IPS-NIHi11 (cell line): ENCODE measurements around the gene MAB21L4.
A peak's percentile ranks its signal among the peaks of the same experiment; 100 is the strongest.

Source experiments
- DNase-seq: peaks from one replicate; pipeline ENCODE4 v3.0.0; 2012; ENCODE audit warnings: mixed read lengths, low spot score

Gene MAB21L4

DNA sequence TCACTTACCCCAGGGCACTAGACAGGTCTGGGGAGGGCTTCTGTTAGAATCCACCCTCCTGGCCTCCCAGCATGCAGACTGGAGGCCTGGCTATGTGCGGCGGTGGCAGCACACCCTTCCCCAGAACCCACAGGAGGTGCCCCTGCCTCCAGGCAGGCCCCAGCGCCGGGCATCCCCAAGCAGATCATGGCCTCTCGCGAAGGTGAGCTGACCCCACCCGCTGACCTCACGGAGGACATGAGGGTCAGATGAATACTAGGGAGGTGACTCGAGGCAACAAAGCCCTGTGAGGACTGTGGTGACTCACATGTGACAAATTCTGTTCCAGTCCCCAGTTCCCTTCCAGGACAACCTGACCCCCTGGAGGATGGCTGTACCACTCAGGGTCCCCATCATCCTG, 1.9 kb downstream of the MAB21L4 start:
- DNase-seq = no peak

DNA sequence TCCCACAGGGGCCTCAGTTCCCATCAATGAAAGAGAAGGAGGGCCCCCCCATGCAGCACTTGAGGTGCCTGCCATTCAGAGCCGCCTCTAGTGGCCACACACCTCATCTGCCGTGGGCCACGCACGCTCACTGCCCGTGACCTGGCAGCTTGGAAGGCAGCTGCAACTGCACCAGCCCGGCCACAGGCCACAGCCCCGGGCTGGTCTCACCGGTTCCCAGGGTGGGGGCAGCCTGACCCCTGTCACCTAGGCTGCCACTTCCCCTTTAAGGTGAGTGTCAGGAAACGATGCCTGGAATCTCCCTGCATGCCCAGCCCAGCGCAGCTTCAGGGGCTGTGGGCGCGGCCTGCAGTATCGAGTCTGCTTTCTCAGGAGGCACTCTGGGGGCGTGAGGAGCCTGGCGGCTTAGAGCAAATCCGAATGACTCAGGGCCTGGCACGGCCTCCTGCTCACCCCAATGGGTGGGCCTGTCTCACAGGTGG, 2.6 kb downstream of the MAB21L4 start:
- peak; percentile 86 for DNase-seq

DNA sequence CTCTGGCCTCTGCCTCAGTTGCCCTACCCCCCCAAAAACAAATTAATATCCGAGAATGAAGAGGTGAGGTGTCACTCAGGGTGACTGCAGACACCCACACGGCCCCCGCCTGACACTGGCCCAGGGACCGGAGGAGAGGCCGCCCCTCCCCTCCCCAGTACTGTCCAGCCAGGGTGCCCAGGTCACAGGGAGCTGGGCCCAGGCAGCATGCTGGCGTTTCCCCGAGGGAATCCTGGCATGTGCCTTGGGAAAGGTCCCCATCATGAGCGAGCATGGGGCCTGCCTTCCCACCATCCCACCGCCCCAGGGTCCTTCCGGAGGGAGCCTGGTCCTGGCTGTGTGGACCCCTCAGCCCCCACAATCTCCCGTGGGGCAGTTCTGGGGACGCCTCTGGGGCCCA, 3.0 kb downstream of the MAB21L4 start:
- no peak for DNase-seq

DNA sequence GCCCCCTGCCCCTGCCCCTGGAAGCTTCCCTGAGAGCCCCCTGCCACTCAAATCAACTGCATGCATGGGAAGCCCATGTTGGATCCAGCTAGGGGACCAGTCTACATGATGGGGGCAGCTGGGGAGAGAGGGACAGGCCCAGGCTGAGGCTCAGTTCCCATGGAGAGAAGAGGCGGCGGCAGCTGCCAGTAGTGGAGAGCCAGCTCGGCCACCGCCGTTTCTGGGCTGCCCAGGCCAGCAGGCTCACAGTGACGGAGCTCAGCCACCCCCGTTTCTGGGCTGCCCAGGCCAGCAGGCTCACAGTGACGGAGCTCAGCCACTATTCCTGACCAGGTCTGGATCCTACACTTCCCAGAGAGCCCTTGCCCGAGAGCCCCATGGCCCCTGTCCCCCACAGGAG, 3.6 kb downstream of the MAB21L4 start:
- DNase-seq = no peak

DNA sequence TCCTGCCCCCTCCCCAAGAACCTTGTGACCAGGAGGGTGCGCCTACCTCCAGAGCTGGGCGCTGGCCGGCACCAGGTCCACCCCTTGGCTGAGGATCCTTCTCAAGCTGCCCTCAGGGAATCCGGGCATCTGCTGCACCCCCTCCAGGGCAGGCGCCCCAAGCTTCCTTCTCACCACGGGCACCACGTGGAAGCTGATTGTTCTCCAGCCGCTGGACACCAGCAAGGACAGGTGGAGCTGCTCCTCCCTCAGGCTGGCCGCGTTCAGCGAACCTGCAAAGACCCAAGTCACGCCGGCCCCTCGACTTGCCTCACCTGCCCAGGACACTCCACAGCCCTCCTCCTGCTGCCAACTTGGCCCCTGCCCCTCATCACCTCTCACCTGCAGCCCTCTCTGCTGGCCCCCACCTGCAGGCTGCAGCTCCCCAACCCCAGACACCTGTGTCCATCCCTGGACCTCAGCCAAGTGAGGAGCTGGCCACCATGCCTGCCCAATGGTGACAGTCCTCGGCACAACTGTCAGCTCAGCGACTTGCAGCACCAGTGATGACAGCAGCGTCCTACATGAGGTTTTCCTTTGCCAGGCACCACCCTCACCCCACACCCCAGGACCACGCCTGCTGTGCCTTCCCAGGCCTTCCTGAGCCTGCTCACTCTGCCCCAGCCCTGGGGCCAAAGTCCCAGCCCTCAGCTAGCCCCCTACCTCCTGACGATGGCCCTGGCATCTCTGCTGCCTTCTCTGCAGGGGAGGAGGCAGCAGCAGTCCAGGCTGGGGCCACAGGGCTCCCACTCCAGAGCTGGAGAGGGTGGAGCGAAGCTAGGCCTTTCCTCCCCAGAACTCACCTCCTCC, 4.2 kb downstream of the MAB21L4 start:
- no peak for DNase-seq

DNA sequence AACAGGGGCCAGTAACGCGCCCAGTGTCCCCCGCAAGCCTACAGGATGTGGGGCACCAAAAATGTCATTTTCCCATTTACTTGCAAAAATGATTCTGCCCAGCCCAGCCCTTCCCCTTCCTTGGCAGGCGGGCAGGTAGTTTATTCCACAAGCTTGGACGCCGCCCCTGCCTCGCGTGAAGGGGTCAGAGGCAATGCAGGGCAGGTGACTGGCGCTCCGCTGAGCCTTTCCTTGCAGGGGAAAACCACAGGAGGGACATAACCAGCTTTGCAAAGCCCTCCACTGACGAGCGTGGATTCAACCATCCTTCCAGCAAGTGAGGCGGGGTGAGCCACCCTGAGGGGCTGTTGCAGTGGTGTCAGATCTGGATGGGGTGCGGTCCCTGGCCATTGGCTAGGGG, 5.3 kb downstream of the MAB21L4 start:
- no peak for DNase-seq

DNA sequence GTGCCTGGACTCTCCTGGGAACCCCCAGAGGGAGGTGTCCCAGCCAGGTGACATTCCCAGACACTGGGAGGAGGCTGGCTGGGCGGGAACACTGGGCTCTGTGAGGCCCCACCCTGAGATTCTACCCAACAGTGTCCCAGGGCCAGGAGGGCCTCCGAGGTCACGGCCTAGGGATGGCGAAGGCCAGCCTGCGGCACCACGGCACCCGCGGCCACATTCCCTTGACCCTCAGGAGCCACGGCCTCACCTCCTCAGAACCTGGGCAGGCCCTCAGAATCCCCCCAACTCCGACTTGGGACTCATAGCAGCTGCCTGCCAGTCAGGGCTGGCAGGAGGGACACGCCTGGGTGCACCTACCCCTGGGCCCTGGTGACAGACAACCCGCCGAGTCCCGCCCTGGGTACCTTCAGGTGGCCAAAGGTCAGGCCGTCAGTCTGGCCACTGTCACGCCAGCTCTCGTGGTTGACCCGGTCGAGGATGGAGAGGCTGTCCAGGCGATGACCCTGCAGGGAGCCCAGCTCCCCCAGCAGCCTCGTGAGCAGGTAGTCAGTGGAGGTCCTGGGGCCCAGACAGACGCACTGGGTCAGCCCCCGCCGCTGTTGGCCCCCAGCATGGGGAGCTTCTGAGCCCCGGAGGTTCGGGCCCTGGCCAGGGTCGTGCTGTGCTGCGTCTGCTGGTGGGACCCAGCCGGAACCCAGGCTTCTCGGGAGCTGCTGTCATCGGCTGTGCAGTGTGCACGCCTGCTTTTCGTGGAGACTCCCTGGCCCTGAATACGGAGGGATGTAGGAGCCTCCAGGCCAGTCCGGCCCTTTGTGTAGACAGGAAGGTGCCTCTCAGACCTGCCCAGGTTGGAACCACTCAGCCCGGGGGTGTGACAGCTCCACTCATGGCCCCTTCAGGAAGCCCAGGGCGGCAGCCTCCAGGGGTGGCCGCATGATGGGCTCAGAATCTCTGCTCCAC, 6.1 kb downstream of the MAB21L4 start:
- DNase-seq = no peak

DNA sequence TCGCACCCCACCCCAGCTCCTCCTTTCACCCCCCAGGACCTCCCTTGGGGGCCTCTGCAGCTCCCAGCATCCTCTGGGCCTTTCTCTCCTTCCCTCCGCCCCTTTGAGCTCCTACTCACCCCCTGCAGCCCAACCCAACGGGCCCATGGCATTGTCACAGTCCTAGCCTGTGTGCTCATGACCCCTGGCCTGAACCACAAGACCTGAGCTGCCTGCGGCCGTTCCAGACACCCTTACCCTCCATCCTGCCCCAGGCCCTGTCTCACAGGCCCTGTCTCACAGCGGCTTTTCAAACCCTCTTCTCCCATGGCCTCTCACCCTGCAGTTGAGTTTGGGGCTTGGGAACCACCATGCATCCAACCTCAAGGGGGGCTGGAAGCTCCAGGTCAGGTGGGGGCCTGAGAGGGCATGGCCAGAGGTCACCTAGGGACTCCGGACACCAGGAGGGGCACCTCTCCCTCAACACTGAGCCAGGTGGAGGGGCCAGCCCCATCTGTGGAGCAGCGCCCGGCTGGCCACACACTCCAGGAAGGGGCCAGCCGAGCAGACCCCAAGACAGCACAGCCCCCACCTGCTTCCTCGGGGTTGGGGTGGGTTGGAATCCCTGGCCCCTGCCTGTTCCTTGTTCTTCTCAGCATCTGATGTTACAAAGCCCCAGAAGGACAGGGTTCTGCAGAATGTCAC, 6.9 kb downstream of the MAB21L4 start:
- no peak for DNase-seq

DNA sequence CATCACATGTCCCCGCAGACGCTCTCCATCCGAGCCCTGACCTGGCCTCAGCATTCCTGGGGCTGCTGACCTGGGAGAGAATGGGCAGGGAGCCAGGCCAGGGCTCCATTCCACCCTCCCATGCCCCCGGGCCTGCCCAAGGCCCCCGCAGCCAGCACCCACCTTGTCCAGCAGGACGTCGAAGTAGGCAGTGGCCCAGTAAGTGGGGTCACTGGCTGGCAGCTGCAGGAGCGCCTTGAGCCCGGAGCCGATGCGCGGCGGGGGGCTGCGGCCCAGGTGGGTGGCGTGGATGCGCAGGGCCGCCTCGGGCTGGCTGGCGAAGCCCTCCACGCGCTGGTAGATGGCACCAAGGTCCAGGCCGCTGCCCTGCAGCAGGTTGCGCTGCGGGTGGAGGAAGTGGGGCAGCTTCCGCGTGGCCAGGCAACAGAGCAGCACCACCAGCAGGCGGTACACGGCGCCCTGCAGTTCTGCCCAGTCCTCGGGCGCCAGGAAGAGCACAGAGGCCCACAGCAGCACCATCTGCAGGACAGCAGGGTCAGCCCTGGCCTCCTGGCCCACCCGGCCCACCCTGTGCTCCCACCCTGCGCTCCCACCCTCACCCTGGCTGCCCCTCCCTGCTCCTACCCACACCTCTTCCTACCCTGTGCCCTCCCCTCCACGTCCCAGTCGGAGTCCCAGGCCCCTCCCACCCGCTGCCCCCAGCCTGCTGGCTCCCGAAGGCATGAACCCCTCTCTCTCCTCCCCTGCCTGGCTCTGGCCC, 7.6 kb downstream of the MAB21L4 start:
- peak; percentile 72 for DNase-seq

DNA sequence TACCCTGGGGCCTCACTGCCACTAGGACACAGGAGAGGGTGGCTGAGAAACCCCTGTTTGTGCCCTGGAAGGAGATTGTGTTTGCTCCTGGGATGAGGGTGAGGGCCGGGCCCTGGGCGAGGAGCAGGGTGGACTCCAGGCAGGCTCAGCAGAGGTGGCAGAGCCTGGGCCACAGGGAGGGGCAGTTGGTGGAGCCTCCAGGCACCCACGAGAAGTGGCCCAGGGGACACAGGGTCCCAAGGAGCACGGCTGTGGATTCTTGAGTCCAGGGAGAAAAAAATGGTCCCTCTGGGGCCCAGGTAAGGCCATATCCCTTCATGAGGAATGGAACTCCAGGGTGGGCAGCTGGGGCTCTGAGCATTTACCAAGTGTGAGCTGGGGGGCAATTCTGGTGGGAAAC, 8.3 kb downstream of the MAB21L4 start:
- no peak for DNase-seq

DNA sequence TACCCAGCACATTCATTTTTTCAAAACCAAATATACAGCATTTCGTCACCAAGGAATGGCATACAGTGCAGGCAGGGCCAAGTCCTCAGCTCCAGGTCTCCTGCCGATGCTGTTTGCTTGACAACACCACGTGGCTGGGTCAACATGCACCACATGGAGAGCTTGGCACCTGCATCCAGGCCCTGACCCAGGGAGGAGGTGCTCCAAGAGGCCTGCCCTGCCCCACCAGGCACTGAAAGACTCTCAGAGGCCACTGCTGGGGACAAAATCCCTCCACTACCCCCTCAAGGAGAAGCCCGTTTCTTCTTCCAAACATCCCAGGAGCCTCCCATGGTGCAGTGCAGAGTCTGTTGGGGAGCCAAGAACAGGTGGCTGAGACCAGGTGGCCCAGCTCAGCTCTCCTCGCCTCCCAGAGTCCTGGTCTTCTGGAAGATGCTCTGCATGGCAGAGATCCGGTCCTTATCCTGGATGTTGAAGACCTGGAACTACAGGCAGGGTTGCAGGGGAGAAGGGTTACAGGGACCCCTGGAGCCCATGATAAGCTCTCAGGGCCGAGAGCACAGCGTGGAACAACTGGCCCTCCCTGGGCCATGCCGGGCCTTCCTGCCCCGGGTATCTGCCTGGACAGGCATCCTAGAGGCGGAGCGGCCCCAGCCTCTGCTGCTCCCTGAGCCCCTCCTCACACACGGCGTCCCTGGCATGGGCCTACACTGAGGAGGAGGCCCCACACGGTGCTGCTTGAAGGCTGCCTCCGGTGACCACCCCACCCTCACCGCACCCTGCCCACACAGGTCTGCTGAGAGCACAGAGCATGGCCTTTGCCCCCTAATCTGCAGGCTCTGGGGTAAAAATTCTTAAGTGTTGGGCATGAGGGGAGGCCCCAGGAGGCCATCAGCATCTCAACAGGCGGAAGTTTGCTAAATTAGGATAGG, 9.0 kb downstream of the MAB21L4 start:
- no peak for DNase-seq

DNA sequence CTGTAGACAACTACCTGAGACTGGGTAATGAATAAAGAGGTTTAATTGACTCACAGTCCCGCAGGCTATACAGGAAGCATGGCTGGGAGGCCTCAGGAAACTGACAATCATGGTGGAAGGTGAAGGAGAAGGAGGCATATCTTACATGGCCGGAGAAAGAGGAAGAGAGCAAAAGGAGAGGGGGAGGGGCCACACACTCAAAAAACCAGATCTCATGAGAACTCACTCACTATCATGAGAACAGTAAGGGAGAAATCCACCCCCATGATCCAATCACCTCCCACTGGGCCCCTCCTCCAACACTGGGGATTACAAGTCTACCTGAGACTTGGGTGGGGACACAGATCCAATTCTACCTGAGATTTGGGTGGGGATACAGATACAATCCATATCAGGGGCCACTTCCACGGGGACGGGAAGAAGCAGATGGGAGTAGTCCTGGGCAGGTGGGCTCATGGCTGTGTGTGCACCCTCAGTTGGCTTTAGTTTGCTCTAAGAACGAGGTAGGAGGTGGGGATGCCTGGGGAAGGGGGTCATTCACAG, 9.9 kb downstream of the MAB21L4 start:
- DNase-seq = no peak

DNA sequence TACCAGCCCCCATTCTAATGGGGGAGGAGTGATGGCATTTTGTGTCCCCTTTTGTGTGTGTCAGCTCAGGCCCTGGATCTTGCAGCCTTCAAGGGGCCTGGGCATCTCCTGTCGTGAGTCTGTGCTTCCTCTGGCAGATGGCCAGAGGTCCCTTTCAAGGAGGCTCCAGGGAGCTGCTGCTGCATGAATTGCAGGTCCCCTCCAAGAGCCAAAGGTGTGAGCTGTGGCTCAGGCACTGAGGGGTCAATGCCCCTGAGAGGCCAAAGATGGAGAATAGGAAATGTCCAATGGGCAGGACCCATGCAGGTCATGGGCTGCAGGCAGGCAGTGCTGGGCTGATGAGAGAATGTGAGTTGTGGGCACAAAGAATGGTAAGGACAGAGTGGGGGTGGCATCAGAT, 10.4 kb downstream of the MAB21L4 start:
- no peak for DNase-seq

DNA sequence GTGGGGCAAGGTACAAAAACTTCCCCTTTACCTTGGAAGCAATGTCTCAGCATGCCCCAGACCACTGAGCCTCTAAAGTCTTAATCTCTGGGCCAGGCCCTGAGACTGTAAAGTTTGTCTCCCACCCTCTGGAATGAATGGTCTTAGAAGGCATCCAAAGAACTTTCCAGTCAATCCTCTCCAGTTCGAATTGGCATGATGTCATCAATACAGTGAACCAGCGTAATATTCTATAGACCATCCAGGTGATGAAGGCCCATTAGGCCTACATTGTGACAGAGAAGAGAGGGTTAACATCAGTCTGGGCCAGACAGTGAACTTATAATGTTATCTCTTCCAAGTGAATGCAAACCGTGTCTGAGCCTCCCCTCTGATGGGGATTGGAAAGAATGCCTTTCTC, 11.2 kb downstream of the MAB21L4 start:
- no peak for DNase-seq

DNA sequence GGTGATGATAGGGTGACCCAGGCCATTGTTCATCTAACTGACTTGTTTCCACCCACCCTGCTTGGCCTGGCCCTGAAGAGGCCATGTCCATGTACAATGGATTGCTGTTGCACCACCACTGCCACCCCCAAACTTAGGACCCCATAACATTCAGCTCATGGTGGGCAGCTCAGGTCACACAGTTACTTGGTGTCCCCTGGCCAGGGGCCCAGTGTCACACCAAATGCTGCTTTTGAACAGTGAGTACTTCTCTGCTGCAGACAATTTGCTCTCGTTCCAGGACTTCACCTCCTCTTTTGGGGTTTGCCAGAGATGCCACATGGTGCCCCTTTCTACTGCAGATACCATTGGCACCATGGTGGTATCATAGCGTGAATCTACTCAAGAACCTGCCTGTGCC, 11.7 kb downstream of the MAB21L4 start:
- DNase-seq = no peak

DNA sequence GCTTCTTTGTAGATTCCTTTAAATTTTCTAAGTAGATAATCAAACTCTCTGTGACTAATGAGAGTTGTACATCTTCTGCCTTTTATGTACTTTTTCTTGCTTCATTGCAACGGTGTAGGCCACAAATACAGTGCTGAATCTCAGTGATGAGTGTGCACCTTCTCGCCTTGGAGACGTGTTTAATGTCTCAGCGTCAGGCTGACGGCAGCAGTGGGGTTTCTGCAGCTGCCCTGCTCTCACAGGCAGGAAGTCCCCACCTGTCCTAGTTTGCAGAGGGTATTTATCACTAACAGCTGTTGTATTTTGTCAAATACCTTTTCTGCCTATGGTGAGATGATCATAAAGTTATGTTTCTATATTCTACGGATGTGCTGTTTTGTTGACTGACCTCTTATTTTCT, 14.0 kb downstream of the MAB21L4 start:
- DNase-seq = no peak

DNA sequence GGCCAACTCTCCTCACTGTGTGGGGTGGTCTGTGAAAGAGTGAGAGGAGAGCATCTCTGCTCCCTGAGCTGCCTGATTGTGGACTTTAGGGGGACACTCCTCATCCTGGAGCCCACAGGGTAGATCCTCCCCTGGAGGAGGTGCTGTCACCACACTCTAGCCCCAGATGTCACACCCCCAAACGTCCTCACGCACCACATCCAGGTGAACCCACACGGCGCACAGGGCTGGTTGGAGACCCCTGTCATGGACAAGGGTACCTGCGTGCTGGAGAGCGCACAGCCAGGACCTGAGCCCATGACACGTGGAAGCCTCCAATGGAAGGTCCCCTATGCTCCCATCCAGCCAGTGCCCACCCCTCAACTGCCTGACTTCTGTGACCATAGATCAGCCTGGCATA, 16.9 kb downstream of the MAB21L4 start:
- no peak for DNase-seq

DNA sequence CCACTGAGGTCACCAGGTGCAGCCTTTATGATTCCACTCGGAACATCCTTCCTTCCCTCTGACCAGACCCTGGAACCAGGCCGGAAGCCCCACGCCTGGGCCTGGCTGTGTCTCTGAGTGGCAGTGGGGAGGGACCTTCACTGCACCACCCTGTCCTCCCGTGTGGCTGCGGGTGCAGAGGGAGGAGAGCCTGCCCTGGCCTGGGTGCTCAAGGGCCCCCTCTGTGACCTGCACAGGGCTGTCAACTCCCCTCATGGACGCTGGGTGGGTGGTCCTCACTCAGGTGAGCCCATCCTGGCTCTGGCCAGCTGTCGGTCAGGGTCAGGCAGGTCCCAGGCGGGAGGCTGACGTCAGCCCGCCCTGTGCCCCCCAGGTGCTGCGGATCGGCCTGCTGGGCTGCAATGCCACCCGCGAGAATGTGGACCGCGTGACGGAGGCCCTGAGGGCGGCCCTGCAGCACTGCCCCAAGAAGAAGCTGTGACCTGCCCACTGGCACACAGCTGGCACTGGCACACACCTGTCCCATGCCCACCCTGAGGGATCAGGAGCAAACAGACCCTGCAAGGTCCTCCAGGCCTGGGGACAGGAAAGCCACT, 17.5 kb downstream of the MAB21L4 start:
- no peak for DNase-seq

DNA sequence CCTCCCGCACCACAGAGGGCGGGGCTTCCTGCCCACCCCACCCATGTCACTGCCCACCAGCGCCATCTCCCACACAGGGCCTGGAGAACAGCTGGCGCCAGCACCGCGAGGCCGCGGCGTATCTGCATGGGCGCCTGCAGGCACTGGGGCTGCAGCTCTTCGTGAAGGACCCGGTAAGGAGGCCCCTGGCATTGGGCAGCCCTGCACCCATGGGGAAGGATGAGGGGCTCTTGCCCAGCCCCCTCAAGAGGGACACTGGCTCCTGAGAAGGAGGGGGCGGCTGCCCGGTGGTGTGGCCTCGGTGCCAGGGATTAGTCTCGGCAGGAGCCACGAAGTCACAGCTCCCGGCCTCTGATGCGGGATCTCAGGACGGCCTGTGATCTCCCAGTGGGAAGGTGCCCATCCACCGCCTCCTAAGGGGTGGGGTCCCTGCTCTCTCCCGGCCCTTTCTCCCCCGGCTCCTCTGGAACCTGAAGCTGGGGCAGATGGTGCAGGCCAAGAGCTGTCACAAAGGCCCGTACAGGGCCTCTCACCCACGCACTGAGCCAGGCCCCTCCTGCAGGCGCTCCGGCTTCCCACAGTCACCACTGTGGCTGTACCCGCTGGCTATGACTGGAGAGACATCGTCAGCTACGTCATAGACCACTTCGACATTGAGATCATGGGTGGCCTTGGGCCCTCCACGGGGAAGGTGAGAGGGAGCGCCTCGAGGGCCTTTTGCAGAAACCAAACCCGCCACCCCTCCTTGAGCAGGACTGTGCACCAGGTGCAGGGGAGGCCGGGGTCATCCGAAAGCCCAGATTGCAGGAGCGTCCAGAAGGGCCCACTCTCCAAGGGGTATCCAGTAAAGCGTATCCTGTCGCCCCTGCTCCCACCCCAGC, 18.3 kb downstream of the MAB21L4 start:
- peak; percentile 15 for DNase-seq
